T-cell (primary cell): Measurements from ENCODE around the gene CDC23. TPM values are rescaled to one million over a fixed set of nuclear protein-coding genes. Genes with fewer than 3 reads are reported as not detected.

Experiments
- ATAC-seq, 4 experiments: fragments of 200-7000 bp in 3 of 4; fragments of 150-1000 bp in 1 of 4; cut with Tn5 transposase; replicated peaks in 1 of 4; 1 replicate in 3 of 4; 2 replicates in 1 of 4; pipeline ENCODE4 v1.10.0; 2021; ENCODE audit warnings: moderate library complexity in 3 of 4, mild to moderate bottlenecking in 2 of 4, moderate number of reproducible peaks in 1 of 4
- CTCF ChIA-PET, 2 donors: fragments of 300-600 bp; sonication (Branson Sonifier 250); formaldehyde crosslinking; loops; one replicate each; lab custom pipeline; 2022; ENCODE audit warnings: antibody characterized with exemption in 2 of 2; lab: Charles Lee
- POLR2A ChIA-PET, 2 donors: fragments of 300-600 bp; sonication (Branson Sonifier 250); formaldehyde crosslinking; loops; one replicate each; lab custom pipeline; 2022; ENCODE audit warnings: antibody characterized with exemption in 2 of 2; lab: Charles Lee
- DNase-seq, 35 experiments: peaks; one replicate each; pipeline versions ENCODE4 v3.0.0 to v3.0.0-alpha.2; 2013 to 2023
- H3K27ac ChIP-seq: one replicate; pipeline ENCODE4 v1.5.1; 2013; ENCODE audit warnings: low read length
- H3K27me3 ChIP-seq, 2 experiments: replicated peaks in 1 of 2; 1 replicate in 1 of 2; 2 replicates in 1 of 2; pipeline versions ENCODE4 v1.6.1 to v1.7.0; 2013; ENCODE audit warnings: low read length in 1 of 2, mixed read lengths in 1 of 2; ENCODE audit not compliant: control insufficient read depth in 2 of 2, insufficient read depth in 2 of 2; ENCODE audit errors: extremely low read depth in 1 of 2
- H3K36me3 ChIP-seq, 2 donors: 1 replicate in 1 of 2; 2 replicates in 1 of 2; pipeline versions ENCODE4 v1.6.1 to v1.7.0; 2013; ENCODE audit warnings: low read length in 1 of 2; ENCODE audit not compliant: control insufficient read depth in 2 of 2, insufficient read depth in 1 of 2; ENCODE audit errors: extremely low read depth in 1 of 2
- H3K4me1 ChIP-seq, 2 experiments: 1 replicate in 1 of 2; 2 replicates in 1 of 2; pipeline versions ENCODE4 v1.6.1 to v1.7.0; 2013; ENCODE audit warnings: low read length in 2 of 2, mixed read lengths in 1 of 2; ENCODE audit not compliant: insufficient read depth in 2 of 2, control insufficient read depth in 1 of 2; ENCODE audit errors: extremely low read depth in 1 of 2
- H3K4me3 ChIP-seq, 2 donors: 1 replicate in 1 of 2; 2 replicates in 1 of 2; pipeline versions ENCODE4 v1.5.1 to v1.7.0; 2013; ENCODE audit warnings: mild to moderate bottlenecking in 2 of 2, low read length in 1 of 2, moderate library complexity in 1 of 2; ENCODE audit not compliant: control insufficient read depth in 1 of 2; ENCODE audit errors: extremely low read depth in 1 of 2
- H3K9me3 ChIP-seq: 2 replicates; pipeline ENCODE4 v1.7.0; 2013
- H3K27ac Mint-ChIP-seq, 2 donors: one replicate each; pipeline ENCODE4 v1.8.0; 2020 to 2021; ENCODE audit warnings: mild to moderate bottlenecking in 2 of 2, mixed read lengths in 2 of 2
- H3K27me3 Mint-ChIP-seq, 2 donors: one replicate each; pipeline ENCODE4 v1.8.0; 2021 to 2022; ENCODE audit warnings: mixed read lengths in 2 of 2
- H3K36me3 Mint-ChIP-seq: one replicate; pipeline ENCODE4 v1.8.0; 2021; ENCODE audit warnings: mixed read lengths
- H3K4me1 Mint-ChIP-seq, 3 donors: one replicate each; pipeline ENCODE4 v1.8.0; 2020 to 2022; ENCODE audit warnings: mixed read lengths in 3 of 3, mild to moderate bottlenecking in 1 of 3
- H3K4me3 Mint-ChIP-seq, 3 donors: one replicate each; pipeline ENCODE4 v1.8.0; 2020 to 2022; ENCODE audit warnings: mild to moderate bottlenecking in 3 of 3, mixed read lengths in 3 of 3, moderate library complexity in 3 of 3
- H3K9me3 Mint-ChIP-seq, 3 donors: one replicate each; pipeline ENCODE4 v1.8.0; 2020 to 2022; ENCODE audit warnings: mixed read lengths in 3 of 3
- WGBS: methylation state at CpG from one replicate; pipeline ENCODE4 v1.1.5; 2013; ENCODE audit warnings: missing lambda C conversion rate; ENCODE audit not compliant: insufficient coverage; 5-methylcytosine and 5-hydroxymethylcytosine counted together
- total RNA-seq, 35 experiments: library from RNA in 6 of 35; stranded (reverse) in 6 of 35; fragments of 120-200 nt in 1 of 35; gene quantifications; one replicate each; pipeline versions ENCODE4 v1.2.1 to v1.2.4 and lab custom pipeline; 2013 to 2026

The CDC23 gene
- total RNA-seq, 5 donors from 2014 or later (not counting 1 experiment from before 2014, with no cell fraction given) = 14.8 to 31.0 (median 23.8) TPM

- POLR2A ChIA-PET = interaction anchor here in 1 of 2 donors (0.5 kb wide), 1 partner anchor 273 kb away, joined by 3 read pairs; no protein-coding TSS in a partner anchor
- H3K27ac ChIP-seq = no peak overlapping the region
- H3K27me3 Mint-ChIP-seq = peaks cover 9 to 21% of the 10 kb centered on the region in 2 donors
- H3K27ac Mint-ChIP-seq = no peak overlapping the region
- no peaks in the 10 kb centered on the region for H3K4me1 Mint-ChIP-seq
- no peak for DNase-seq
- no peak overlapping the region for H3K4me3 Mint-ChIP-seq
- peaks cover 2% of the 10 kb centered on the region for H3K36me3 Mint-ChIP-seq
- H3K4me1 ChIP-seq = no peaks in the 10 kb centered on the region
- CTCF ChIA-PET = no interaction called here
- H3K36me3 ChIP-seq = no peaks in the 10 kb centered on the region
- H3K4me3 ChIP-seq = no peak overlapping the region
- 100% methylated on average over 1 of the region's 6 CpGs for WGBS
- H3K27me3 ChIP-seq = peaks cover 0 to 15% of the 10 kb centered on the region in 2 experiments
- H3K9me3 ChIP-seq = no peaks in the 10 kb centered on the region
- H3K9me3 Mint-ChIP-seq = peaks cover 0 to 7% (median 6%) of the 10 kb centered on the region in 3 donors
- no peak for ATAC-seq
Observed at GRCh38 chr5:138229387-138229786, 16.3 kb upstream of the CDC23 start.

GRCh38 chr5:138226910-138227309 is 13.8 kb upstream of the CDC23 start:
- POLR2A ChIA-PET = interaction anchor here in 1 of 2 donors (0.6 kb wide), 1 partner anchor 1109 kb away, joined by 9 read pairs; no protein-coding TSS in a partner anchor
- ATAC-seq (no peak), DNase-seq (no peak)
- H3K27me3 ChIP-seq = peaks cover 3 to 24% of the 10 kb centered on the region in 2 experiments
- no peak overlapping the region for H3K4me3 Mint-ChIP-seq
- H3K27ac ChIP-seq = no peak overlapping the region
- peaks cover 0 to 5% (median 3%) of the 10 kb centered on the region in 3 donors for H3K4me1 Mint-ChIP-seq
- peaks cover 6 to 16% of the 10 kb centered on the region in 2 donors for H3K27me3 Mint-ChIP-seq
- peaks cover 0 to 4% of the 10 kb centered on the region in 2 experiments for H3K4me1 ChIP-seq
- no peaks in the 10 kb centered on the region for H3K9me3 ChIP-seq
- H3K27ac Mint-ChIP-seq = no peak overlapping the region
- H3K36me3 ChIP-seq = no peaks in the 10 kb centered on the region
- CTCF ChIA-PET = interaction anchor here in 1 of 2 donors (0.5 kb wide), 1 partner anchor 56 kb away, joined by 3 read pairs; no protein-coding TSS in a partner anchor
- peaks cover 2% of the 10 kb centered on the region for H3K36me3 Mint-ChIP-seq
- peaks cover 0 to 7% (median 6%) of the 10 kb centered on the region in 3 donors for H3K9me3 Mint-ChIP-seq
- H3K4me3 ChIP-seq = peak overlapping the region in 1 of 2 donors; percentile 10

GRCh38 chr5:138224712-138225111 is 11.6 kb upstream of the CDC23 start:
- DNase-seq = no peak
- Mint-ChIP-seq H3K27me3 (peaks cover 0 to 21% of the 10 kb centered on the region in 2 donors), H3K4me1 (peaks cover 0 to 5% (median 3%) of the 10 kb centered on the region in 3 donors), H3K36me3 (peaks cover 2% of the 10 kb centered on the region), H3K4me3 (no peak overlapping the region), H3K27ac (no peak overlapping the region), H3K9me3 (peaks cover 0 to 7% (median 6%) of the 10 kb centered on the region in 3 donors)
- ChIA-PET CTCF (no interaction called here), POLR2A (interaction anchor here (0.5 to 0.6 kb wide), 2 partner anchors 84 to 469 kb away, joined by 4 to 7 read pairs; no protein-coding TSS in a partner anchor)
- Histone ChIP-seq H3K27ac (no peak overlapping the region), H3K4me1 (peaks cover 0 to 4% of the 10 kb centered on the region in 2 experiments), H3K27me3 (peaks cover 3 to 24% of the 10 kb centered on the region in 2 experiments), H3K9me3 (no peaks in the 10 kb centered on the region), H3K4me3 (no peak overlapping the region), H3K36me3 (no peaks in the 10 kb centered on the region)
- no CpG with 5 or more reads among the region's 6 CpGs for WGBS
- ATAC-seq = no peak

- Mint-ChIP-seq H3K36me3 (peaks cover 2% of the 10 kb centered on the region), H3K27me3 (peaks cover 4 to 15% of the 10 kb centered on the region in 2 donors), H3K27ac (no peak overlapping the region), H3K4me3 (no peak overlapping the region), H3K4me1 (peaks cover 0 to 5% (median 3%) of the 10 kb centered on the region in 3 donors), H3K9me3 (peaks cover 0 to 8% (median 7%) of the 10 kb centered on the region in 3 donors)
- Histone ChIP-seq H3K4me3 (no peak overlapping the region), H3K27me3 (peaks cover 3 to 24% of the 10 kb centered on the region in 2 experiments), H3K27ac (no peak overlapping the region), H3K36me3 (no peaks in the 10 kb centered on the region), H3K9me3 (no peaks in the 10 kb centered on the region), H3K4me1 (peaks cover 0 to 4% of the 10 kb centered on the region in 2 experiments)
- no peak for ATAC-seq
- DNase-seq = no peak
- WGBS = 89% methylated on average over 1 of the region's 1 CpG
- ChIA-PET POLR2A (no interaction called here), CTCF (interaction anchor here in 1 of 2 donors (0.6 kb wide), 1 partner anchor 10 kb away, joined by 4 read pairs; the partner anchor contains the start of gene CDC23)
Observed at GRCh38 chr5:138223532-138223931, 10.4 kb upstream of the CDC23 start.

- H3K27ac Mint-ChIP-seq = no peak overlapping the region
- no peaks in the 10 kb centered on the region for H3K36me3 ChIP-seq
- no peaks in the 10 kb centered on the region for H3K36me3 Mint-ChIP-seq
- H3K27ac ChIP-seq = no peak overlapping the region
- H3K4me1 Mint-ChIP-seq = peaks cover 13 to 16% (median 15%) of the 10 kb centered on the region in 3 donors
- DNase-seq (no peak), ATAC-seq (no peak)
- peaks cover 12 to 17% of the 10 kb centered on the region in 2 experiments for H3K4me1 ChIP-seq
- H3K9me3 Mint-ChIP-seq = peaks cover 0 to 2% (median 0%) of the 10 kb centered on the region in 3 donors
- H3K27me3 ChIP-seq = peaks cover 0 to 10% of the 10 kb centered on the region in 2 experiments
- WGBS = 90% methylated on average over 2 of the region's 2 CpGs
- H3K9me3 ChIP-seq = no peaks in the 10 kb centered on the region
- H3K4me3 ChIP-seq = no peak overlapping the region
- CTCF ChIA-PET = interaction anchor here in 1 of 2 donors (0.5 kb wide), 1 partner anchor 135 kb away, joined by 3 read pairs; the partner anchor contains the start of gene KDM3B
- no peak overlapping the region for H3K4me3 Mint-ChIP-seq
- POLR2A ChIA-PET = interaction anchor here in 1 of 2 donors (0.7 kb wide), 1 partner anchor 248 kb away, joined by 4 read pairs; the partner anchor contains the start of gene EGR1
- H3K27me3 Mint-ChIP-seq = peaks cover 4 to 11% of the 10 kb centered on the region in 2 donors
Observed at GRCh38 chr5:138216799-138217198, 3.7 kb upstream of the CDC23 start.

- 2% methylated on average over 6 of the region's 8 CpGs for WGBS
- H3K27ac Mint-ChIP-seq = peak overlapping the region; percentile 94 to 95
- H3K4me3 Mint-ChIP-seq = peak overlapping the region; percentile 96 to 99 (median 99)
Observed at GRCh38 chr5:138212828-138213160, 329 bp downstream of the CDC23 start.

More at GRCh38 chr5:138212828-138213160, 329 bp downstream of the CDC23 start:
- peaks cover 9% of the 10 kb centered on the region for H3K36me3 Mint-ChIP-seq
- no peaks in the 10 kb centered on the region for H3K27me3 Mint-ChIP-seq
- ChIA-PET POLR2A (interaction anchor here (0.8 to 1.2 kb wide), 4 partner anchors 35 to 125 kb away, joined by 3 to 7 read pairs (median 4); partner anchors contain the start of genes CDC25C (in 1 of the 2) and FAM53C (in 1 of the 2)), CTCF (interaction anchor here (1.0 to 1.8 kb wide), 7 partner anchors 10 to 142 kb away, joined by 3 to 10 read pairs (median 4); partner anchors contain the start of genes BRD8 (in 1 of the 2), CDC25C (in 1 of the 2), KDM3B (in 1 of the 2) and KIF20A (in 1 of the 2))
- peaks cover 24 to 26% (median 26%) of the 10 kb centered on the region in 3 donors for H3K4me1 Mint-ChIP-seq
- Histone ChIP-seq H3K9me3 (no peaks in the 10 kb centered on the region), H3K36me3 (peaks cover 0 to 7% of the 10 kb centered on the region in 2 donors), H3K27me3 (peaks cover 0 to 3% of the 10 kb centered on the region in 2 experiments), H3K4me1 (peaks cover 14 to 21% of the 10 kb centered on the region in 2 experiments), H3K27ac (peak overlapping the region; percentile 70), H3K4me3 (peak overlapping the region; percentile 88 to 100)
- ATAC-seq = peak; percentile 26 to 30 (median 28)
- H3K9me3 Mint-ChIP-seq = no peaks in the 10 kb centered on the region
- DNase-seq = peak in 7 of 35 experiments; percentile 0 to 24 (median 4)
